NCI-H526 treated with DMSO at 0.1 percent for 48 hours (cell line): ENCODE measurements around the gene SAMD5.

Experiments used
- DNase-seq: peaks from one replicate; lab custom pipeline; 2025; lab: John Stamatoyannopoulos, UW

SAMD5 gene

DNA sequence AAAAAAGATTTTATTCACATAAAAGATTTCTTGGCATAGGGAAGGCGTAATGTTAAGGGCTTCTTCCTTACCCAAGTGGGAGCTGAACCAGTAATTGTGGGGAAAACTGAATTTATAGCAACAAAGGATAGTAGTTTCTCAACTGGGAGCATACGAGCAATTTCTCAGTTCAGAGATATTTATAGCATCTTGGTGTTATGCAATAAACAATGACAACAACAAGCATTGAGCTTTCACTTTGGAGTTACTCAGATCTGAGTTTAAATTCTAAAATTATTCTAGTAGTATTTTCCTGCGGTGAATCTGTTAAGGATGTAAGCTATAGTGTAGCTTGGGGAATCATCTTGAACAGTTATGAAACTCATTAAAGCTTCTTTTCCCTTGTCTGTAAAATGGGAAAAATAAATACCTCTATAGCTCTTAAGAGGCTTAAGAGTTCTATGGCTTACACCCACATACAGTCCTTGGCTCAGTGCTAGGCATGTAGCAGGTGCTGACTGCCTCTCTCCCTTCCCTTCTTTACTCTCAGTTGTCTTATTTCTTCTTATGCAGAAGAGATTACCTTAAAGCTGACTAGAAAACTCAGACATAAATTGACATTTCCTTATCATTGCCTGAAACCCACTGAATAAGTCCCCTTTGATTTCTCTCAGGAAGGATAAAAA is 58.8 kb downstream of the SAMD5 start:
- DNase-seq, result no peak

DNA sequence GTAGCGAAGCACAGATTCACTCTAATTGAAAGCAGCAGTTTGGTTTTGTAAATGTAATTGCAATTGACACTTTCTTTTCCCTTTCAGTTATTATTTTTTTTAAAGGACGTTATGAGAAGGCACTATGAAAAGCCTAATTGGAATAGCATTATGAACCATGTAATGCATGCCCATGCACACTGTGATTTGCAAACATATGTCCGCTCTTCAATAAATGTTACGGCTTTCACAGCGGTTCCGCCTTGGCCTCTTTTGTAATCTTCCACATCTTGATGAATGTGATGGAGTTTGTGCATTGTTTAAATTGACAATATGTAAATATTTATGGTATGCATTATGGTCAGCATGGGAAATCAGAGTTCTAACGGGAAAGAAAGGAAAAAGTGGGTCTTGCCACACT is 61.3 kb downstream of the SAMD5 start:
- DNase-seq, result no peak

DNA sequence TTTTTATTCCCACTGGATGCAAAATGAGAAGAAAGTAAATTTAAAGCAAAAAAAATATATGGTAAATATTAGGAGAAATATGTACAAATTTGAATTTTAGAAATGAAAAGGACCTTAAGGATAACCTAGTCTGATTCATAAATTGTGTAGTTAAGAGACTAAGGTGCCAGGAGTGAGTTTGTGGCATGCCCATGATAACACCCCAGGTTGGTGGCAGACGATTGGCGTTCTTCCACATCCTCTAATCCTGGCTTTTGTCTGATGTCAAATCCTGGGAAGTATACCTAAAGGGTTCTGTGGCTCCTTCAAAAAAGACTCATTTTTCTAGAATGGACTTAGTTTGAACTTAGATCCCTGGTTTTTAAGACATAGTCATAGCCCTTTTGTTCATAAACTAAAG is 62.2 kb downstream of the SAMD5 start:
- no peak for DNase-seq

DNA sequence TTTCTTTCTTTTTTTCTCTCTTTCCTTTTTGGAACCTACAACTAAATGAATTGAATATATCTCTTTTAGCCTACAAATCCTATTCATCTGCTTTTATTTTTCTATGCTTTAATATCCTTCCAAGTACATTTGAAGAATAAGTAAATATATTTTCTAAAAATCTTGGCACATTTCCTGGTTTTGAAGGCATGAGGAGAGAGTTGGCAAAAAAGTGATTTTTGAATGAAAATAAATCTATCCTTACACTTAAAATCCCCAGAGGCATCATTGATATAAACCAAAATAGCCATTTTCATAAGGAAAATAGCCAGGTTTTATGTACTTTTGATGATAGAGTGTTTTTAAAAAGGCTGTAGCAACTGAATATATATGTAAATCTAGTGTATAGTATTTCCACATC is 69.0 kb downstream of the SAMD5 start:
- no peak for DNase-seq

DNA sequence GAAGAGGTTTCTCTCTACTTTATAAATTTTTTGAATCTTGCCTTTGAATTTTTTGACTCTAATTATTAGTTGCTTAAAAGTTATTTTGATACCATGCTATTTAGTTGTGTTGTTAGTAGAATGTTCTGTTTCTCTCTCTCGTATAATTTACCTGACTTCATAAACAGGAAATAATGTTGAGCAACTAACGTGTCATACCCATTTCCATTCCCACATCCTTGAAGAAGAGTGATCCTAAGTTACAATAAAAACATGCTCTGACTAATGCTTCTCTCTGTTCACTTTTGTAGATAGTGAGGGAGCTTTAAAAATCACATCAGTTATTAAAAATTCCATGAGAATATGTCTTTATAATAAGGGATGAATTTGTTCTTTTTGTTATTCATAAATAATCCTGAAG is 69.7 kb downstream of the SAMD5 start:
- no peak for DNase-seq

DNA sequence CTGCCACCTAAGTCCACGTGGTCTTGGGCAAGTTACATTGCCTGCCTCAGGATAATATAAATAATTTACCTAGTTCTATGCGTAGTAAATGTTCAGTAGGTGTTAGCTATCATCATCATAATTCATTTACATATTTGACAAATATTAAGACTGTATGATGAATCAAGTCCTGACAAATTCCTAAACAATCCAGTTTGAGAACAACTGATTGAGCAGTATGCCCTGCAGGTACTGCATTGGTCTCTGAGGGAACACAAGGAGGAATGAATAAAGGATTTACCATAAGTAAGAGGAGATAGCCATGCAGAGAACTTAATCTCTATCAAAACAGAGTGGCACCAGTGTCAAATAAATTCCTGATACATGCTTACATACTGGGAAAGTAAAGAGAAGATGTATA is 70.4 kb downstream of the SAMD5 start:
- no peak for DNase-seq

DNA sequence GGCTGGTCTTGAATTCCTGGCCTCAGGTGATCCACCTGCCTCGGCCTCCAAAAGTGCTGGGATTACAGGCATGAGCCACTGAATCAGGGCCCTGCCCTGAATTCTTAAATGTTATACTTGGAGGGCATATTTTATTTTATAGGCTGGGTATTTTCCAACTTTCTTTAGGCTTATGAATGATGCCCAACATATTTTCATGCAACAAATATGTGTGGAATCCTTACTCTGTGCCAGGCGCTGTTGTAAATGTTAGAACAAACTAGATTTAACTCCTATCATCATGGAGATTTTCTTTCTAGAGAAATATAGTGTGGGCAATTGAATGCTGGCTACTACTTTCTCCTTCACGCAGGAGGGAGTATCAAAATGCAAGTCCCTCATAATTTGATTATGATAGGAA is 71.2 kb downstream of the SAMD5 start:
- DNase-seq, result no peak

DNA sequence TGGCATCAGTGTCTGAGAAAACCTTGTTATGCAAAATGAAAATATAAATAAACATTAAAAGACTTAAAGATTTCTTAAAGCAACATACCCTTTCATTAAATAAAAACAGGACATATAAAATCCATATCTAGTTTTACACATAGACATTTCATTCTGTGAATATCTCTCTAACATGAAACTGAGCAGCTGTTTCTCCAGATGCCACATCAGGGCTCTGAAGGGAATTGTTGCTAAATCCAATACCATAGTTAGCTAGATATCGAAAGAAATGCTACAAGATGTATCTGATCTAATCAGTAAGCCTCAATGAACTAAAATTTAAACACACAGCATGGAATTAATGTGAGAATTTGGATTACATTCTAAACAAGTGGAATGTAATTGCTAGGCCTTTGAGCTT is 74.5 kb downstream of the SAMD5 start:
- no peak for DNase-seq

DNA sequence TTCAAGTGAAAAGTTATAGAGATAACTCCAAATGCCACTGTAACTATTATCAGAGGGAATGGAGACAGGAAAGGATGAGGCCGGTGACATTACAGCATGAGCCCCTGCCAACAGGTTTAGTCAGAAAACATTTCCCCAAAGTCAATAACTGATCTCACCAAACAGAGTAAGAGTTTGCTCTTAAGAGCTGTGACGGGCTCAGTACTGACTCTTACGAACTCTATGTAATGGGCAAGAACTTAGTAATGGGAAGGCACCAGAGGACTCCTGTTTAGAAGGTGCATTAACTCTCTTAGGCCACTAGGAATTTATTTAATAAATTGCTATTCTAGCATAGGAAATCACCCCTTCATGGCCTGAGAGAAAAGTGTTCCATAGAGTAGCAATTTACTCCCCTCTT is 76.8 kb downstream of the SAMD5 start:
- no peak for DNase-seq

DNA sequence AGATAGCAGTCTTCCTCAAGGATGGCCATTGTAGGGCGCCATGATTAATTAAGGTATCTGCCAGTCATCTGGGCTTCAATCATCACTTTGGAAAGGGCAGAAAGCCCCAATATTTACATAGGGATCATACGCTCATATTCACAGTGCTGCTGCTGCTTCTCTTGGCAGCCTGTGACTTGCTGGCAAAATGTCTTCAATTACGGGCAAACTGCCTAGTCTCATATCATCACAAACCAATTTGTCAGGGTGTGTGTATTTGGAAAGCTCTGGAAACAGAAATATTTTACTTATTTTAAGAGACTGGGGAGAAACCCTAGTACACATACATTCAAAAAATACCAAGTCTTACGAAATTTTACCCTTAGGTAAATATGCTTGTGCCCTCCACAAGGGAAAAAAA is 77.6 kb downstream of the SAMD5 start:
- DNase-seq, result no peak

DNA sequence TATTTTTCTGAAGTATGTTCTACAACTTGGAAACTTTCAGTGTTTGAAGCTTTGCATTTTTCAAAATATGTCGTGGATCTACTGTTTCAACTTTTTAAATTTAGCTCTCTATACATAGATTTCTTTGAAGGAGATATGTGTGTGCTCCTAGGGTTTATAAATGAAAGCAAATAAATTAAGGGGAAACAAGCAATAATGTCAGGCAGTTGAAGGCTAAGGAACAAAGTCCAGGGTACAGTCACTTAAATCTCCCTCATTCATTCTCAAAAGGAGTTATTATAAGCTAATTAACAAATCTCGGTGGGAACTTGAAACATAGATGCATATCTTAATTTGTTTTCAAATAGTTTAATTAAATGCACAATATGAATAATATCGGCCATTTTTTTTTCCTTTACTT is 79.4 kb downstream of the SAMD5 start:
- no peak for DNase-seq

DNA sequence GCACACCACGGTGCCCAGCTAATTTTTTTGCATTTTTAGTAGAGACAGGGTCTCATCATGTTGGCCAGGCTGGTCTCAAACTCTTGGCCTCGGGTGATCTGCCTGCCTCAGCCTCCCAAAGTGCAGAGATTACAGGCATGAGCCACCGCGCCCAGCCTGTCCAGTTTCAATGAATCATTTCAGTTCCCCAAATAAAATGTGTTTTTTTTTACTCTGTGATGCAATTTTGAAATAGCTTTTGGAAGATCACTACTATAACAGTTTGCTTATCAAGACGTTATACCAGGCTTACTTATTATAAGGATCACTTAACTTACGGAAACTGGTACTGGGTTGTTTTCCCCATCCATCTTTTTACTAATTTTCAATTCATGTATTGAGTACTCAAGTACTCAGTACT is 80.0 kb downstream of the SAMD5 start:
- no peak for DNase-seq

DNA sequence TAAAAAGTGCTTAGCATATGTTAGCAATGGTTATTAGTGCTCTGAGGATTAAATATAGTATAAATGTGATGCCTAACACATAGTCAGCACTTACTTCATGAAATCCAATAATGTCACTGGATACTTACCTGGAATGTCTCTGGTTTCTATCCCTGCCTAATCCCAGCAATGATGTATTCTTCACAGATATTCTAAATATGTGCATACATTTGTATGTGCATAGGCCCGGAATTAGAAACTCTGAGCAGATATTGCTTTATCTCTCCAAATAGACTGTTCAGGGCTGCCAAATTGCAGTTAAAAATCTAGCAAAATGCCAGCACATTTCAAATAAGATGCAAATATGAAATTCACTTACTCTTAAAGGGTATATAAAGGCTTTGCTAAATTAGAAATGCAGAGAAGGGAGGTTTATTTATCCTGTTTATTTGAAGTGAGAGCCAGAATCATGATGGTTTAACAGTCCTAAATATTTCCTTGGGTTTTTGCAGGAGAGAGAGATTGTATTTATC is 81.3 kb downstream of the SAMD5 start:
- DNase-seq, result no peak

DNA sequence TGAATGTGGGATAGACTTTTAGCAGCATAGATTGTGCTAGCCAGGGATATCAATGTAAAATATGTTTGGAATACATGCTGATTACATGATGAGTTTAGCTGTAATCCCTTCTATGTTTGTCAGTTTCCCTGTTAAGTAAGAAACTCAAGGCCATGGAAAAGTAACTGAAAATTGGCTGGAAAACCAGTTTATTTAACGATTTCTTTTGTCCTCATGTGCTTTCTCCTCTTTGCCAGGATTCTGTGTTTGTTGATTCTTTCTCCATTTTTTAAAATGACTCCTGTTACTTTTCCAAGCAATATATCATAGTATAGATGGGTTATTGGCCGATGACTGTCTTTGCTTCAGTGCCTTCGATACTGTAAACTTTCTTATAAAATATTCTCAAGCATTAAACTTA is 87.5 kb downstream of the SAMD5 start:
- no peak for DNase-seq

DNA sequence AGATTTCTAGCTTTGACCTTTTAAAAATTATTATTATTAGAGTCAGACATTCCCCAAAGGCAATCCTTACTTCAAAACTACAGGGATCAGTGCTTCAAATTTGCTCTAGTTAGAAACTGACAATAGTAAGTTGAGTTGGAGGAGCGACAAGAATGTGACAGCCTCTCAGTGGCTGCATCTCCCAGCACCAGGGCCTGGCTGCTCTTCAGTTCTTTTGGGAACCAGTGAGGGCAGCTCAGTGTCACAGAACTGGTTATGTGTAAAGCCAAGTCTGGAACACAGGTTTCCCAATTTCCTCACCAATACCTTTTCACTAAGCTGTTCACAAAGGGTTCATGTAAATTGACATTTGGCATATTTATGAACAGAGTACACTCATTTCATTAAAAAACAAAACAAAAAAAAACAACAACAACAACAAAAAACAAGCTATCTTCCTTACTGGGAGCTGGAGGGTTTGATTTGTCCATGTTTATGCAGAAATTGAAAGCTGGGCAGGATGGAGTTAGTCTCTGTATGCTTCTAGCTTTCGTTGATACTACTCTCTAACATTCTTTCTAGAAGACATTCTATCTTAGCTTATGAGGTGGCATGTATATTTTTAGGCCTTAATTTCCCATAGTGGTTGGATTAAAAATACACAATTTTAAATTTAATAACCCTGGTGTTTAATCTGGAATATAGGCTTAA is 95.0 kb downstream of the SAMD5 start:
- no peak for DNase-seq

DNA sequence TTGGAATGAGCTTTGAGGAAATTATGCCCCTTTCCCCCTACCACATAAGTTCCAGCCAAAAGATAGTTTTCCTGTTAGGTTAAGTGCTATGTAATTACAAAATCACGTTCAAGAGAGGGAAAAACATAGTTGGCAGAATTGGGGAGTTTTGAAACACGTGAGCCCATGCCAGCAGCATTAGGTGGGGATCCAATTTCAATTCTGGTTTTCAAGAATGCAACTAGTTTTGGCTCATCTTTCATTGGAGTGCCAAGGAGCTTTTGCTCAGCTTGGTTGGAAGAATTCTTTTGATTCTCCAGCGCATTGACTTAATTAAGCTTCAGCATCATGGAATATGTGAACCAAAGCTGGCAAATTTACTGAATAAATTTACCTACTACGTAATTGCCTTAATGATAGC is 95.9 kb downstream of the SAMD5 start:
- no peak for DNase-seq

DNA sequence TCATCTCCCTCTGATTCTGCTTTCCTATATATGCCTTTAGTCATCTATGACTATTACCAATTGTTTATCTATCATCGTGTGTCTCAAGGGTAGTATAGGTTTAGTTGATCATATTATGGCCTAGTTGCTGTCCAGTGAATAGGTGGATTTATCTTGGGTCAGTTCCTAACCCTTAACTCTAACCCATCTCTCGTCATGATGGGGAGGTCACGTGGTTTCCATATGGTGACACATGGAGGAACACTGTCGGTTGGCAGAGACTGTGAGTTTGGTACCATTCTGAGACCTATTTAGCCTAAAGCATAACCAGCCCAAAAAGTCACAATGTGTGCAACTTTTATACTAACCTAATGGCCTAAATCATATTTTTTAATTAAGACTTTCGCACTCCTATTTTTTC is 103.5 kb downstream of the SAMD5 start:
- DNase-seq, result no peak

DNA sequence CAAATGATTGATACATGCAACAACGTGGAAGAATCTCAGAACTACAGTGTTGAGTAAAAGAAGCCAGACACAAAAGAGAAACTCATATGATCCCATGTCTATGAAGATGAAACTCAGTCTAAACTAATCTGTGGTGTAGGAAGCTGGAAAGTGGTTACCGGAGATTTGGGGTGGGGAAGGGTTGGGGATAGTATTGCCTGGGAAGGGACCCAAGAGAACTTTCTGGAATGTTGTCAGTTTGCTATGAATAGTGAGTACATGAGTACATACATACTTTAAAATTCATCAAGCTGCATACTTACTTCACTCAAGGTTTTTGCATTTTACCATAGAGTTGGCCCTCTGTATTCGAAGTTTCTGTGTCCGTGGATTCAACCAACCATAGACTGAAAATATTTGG is 106.0 kb downstream of the SAMD5 start:
- DNase-seq, result no peak

DNA sequence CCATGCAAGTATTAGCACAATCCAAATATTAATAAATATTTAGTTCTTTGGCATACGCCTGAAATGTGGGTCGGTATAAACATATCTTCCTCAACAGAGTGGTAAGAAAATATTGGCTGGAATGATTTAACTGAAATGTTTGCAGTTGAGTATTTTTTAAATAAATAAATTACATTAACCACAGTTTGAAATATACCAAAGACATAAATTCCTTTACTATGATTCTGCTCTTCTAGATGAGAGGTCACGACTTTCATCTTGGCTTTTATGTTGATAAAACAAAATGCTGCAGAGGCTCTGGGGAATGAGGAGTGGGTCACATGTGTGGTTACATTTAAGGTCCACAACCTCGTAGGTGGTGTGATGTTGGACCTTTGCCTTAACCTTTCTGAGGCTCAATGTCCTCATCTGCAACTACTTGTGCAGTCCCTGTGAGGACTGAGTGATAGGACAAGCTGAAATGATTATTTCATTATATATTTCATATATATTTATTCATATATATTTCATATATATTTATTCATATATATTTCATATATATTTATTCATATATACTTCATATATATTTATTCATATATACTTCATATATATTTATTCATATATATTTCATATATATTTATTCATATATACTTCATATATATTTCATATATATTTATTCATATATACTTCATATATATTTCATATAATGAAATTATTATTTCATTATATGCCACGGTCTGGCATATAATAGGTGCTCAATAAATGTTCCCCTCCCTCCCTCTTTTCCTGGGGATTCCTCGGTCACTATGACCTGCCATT is 107.4 kb downstream of the SAMD5 start:
- DNase-seq, result no peak

DNA sequence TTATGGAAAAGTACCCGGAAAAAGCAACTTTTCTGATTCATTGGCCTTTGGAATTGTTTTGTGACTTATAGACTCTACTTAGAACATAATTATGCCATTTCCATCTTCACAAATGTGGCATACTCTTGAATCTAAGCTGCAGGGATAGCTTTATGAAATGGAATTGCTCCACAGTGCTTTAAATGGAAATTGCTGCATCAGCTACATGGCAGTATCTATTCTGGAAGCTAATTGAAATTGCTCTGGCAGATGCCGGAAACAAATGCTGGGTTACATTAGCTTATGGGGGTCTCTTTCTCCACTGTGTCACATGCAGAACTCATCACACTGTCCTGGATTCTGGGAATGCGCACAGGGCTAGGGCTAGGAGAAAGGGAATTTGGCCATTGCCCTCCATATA is 108.9 kb downstream of the SAMD5 start:
- DNase-seq, result no peak

DNA sequence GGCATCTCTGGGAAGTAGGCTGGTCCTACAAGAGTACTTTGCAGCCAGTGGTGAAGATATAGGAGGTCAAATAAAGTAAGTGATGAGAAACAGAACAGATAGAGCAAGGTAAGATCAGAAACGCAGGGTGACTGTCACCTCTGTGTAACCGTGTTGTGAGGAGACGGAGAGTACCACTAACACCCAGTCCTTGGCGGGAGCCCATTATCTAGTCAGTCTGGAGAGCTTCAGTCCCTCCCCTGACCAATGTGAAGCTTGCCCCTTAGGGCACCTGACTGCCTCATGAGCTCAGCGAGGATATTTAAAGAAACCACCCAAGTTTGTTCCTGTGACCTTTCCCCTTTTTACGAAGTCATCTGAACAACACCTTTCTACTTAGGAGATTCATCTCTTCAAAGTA is 110.0 kb downstream of the SAMD5 start:
- DNase-seq, result no peak

DNA sequence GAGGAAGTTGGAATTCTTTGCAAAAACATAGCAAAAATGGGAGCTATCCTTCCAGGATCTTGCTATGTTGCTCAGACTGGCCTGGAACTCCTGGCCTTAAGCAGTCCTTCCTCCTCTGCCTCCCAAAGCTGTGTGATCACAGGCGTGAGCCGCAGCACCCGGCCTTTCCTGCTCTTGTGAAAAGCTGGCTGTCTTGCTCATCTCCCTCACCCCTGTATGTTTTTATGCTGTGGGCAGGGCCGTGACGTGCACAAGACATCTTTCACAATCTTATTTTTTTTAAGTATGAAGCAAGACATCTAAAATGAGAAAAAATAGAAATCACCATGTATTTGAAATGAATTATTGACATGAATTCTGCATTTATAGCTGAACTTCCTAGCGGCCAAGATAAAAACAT is 110.4 kb downstream of the SAMD5 start:
- DNase-seq, result no peak
